ENCODE results near the gene GTF3A.

DNA sequence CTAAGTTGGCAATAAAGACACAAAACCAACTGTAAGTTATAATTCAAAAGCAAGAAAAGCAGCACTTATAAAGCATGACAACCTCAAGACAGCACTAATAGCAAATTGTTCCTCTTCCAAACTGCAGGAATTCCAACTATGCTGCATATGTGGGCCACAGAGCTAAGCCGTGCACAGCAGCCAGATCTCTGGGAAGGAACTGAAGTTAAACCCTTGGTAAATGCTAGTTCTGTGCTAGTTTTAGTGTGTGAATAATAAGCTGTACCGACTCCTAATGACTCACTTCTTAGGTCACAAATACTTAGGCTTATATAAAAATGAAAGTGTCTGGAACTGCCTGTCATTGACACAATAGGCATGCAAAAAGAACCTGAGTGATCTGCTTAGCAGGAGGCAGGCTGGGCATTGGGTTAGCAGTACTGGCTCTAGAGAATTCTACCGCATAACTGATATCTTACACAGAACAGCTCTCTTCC lies 21.2 kb upstream of the GTF3A start:
- TF ChIP-seq, protein P1, sequence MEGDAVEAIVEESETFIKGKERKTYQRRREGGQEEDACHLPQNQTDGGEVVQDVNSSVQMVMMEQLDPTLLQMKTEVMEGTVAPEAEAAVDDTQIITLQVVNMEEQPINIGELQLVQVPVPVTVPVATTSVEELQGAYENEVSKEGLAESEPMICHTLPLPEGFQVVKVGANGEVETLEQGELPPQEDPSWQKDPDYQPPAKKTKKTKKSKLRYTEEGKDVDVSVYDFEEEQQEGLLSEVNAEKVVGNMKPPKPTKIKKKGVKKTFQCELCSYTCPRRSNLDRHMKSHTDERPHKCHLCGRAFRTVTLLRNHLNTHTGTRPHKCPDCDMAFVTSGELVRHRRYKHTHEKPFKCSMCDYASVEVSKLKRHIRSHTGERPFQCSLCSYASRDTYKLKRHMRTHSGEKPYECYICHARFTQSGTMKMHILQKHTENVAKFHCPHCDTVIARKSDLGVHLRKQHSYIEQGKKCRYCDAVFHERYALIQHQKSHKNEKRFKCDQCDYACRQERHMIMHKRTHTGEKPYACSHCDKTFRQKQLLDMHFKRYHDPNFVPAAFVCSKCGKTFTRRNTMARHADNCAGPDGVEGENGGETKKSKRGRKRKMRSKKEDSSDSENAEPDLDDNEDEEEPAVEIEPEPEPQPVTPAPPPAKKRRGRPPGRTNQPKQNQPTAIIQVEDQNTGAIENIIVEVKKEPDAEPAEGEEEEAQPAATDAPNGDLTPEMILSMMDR (IDR thresholded peaks at IDR 0.05), result no peak
- no peak for TF ChIP-seq POLR2A (IDR thresholded peaks at IDR 0.05)
